Calu3 (cell line): ENCODE data around the gene JDP2. TPM values are rescaled to one million over a fixed set of nuclear protein-coding genes. Genes with fewer than 3 reads are reported as not detected.
A peak's percentile ranks its signal among the peaks of the same experiment; 100 is the strongest.

ENCODE experiments used
- BruUV-seq: library from RNA; stranded (reverse); fragments of 400-500 nt; replicated peaks from 2 replicates; lab custom pipeline; 2021; lab: Mats Ljungman, UMichigan
- CTCF ChIA-PET: fragments of 300-600 bp; sonication (Branson Sonifier 250); formaldehyde crosslinking; loops from one replicate; lab custom pipeline; 2022; ENCODE audit warnings: antibody characterized with exemption; lab: Charles Lee
- DNase-seq: peaks from one replicate; pipeline ENCODE4 v3.0.0; 2022
- H3K27ac Mint-ChIP-seq: one replicate; pipeline ENCODE4 v1.8.0; 2022; ENCODE audit warnings: mixed read lengths; ENCODE audit not compliant: unreplicated experiment
- H3K27me3 Mint-ChIP-seq: one replicate; pipeline ENCODE4 v1.8.0; 2022; ENCODE audit warnings: mixed read lengths; ENCODE audit not compliant: unreplicated experiment
- H3K36me3 Mint-ChIP-seq: one replicate; pipeline ENCODE4 v1.8.0; 2022; ENCODE audit warnings: mild to moderate bottlenecking, moderate library complexity, mixed read lengths; ENCODE audit not compliant: insufficient read depth, unreplicated experiment
- H3K4me1 Mint-ChIP-seq: one replicate; pipeline ENCODE4 v1.8.0; 2022; ENCODE audit warnings: mild to moderate bottlenecking, low read depth, mixed read lengths; ENCODE audit not compliant: unreplicated experiment
- H3K4me3 Mint-ChIP-seq: one replicate; pipeline ENCODE4 v1.8.0; 2022; ENCODE audit warnings: mild to moderate bottlenecking, low read depth, moderate library complexity, mixed read lengths; ENCODE audit not compliant: unreplicated experiment
- H3K9me3 Mint-ChIP-seq: one replicate; pipeline ENCODE4 v1.8.0; 2022; ENCODE audit warnings: low read depth, mixed read lengths; ENCODE audit not compliant: unreplicated experiment
- intact Hi-C: fragments of 100-400 bp; cut with micrococcal nuclease; formaldehyde crosslinking; loops from one replicate; pipeline ENCODE4 v1.10.0; 2022; ENCODE audit not compliant: unreplicated experiment
- total RNA-seq: library from RNA; stranded (reverse); gene quantifications from 2 replicates; pipeline ENCODE4 v1.2.3, GENCODE V29; 2022
- TF ChIP-seq, protein P1 (sequence below): fragments of 200-600 bp; IDR thresholded peaks from one replicate; pipeline ENCODE4 v1.8.0; 2022; ENCODE audit warnings: antibody characterized with exemption; ENCODE audit not compliant: unreplicated experiment

JDP2 gene
- total RNA-seq, 1 experiment from 2014 or later, result 24.1 TPM

- TF ChIP-seq, protein P1, sequence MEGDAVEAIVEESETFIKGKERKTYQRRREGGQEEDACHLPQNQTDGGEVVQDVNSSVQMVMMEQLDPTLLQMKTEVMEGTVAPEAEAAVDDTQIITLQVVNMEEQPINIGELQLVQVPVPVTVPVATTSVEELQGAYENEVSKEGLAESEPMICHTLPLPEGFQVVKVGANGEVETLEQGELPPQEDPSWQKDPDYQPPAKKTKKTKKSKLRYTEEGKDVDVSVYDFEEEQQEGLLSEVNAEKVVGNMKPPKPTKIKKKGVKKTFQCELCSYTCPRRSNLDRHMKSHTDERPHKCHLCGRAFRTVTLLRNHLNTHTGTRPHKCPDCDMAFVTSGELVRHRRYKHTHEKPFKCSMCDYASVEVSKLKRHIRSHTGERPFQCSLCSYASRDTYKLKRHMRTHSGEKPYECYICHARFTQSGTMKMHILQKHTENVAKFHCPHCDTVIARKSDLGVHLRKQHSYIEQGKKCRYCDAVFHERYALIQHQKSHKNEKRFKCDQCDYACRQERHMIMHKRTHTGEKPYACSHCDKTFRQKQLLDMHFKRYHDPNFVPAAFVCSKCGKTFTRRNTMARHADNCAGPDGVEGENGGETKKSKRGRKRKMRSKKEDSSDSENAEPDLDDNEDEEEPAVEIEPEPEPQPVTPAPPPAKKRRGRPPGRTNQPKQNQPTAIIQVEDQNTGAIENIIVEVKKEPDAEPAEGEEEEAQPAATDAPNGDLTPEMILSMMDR, result no peak
Measured at GRCh38 chr14:75448209-75448608, 20.4 kb downstream of the JDP2 start.

GRCh38 chr14:75449036-75449435 is 21.2 kb downstream of the JDP2 start:
- H3K4me3 Mint-ChIP-seq, result no peak overlapping the region
- CTCF ChIA-PET, result no interaction called here

More at GRCh38 chr14:75448209-75448608, 20.4 kb downstream of the JDP2 start:
- H3K9me3 Mint-ChIP-seq, result no peaks in the 10 kb centered on the region
- intact Hi-C loops, result no loop called here
- H3K27me3 Mint-ChIP-seq, result no peaks in the 10 kb centered on the region
- H3K4me3 Mint-ChIP-seq, result no peak overlapping the region
- no peak overlapping the region for H3K27ac Mint-ChIP-seq
- CTCF ChIA-PET, result interaction anchor here (1.2 kb wide), 1 partner anchor 41 kb away, joined by 3 read pairs; no protein-coding TSS in a partner anchor
- H3K4me1 Mint-ChIP-seq, result peaks cover 35% of the 10 kb centered on the region
- peaks cover 14% of the 10 kb centered on the region for H3K36me3 Mint-ChIP-seq
- no peak for DNase-seq
- BruUV-seq, result no TSS peak

DNA sequence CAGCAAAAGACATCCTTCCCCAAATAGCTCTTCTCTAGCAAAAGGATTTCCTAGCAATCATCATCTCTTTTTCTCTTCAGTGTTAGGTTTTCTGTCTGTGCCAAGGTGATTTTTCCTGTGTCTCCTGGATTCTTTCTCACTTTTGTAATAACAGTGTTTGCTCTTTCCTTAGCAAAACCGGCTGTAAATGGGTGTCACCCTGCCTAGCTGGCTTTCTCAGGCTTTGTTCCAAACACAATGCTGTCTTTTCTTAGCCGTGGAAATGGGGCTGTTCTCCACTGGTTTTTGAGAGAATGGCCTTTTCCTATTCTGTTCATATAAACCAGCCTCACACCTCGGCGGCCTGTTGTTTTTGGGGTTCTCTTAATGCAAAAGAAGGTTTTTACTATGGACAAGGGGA is 21.9 kb downstream of the JDP2 start:
- DNase-seq, result no peak
- TF ChIP-seq, protein P1, result no peak
- H3K27me3 Mint-ChIP-seq, result no peaks in the 10 kb centered on the region
- H3K4me1 Mint-ChIP-seq, result peaks cover 50% of the 10 kb centered on the region
- no peak overlapping the region for H3K4me3 Mint-ChIP-seq
- no peaks in the 10 kb centered on the region for H3K9me3 Mint-ChIP-seq
- CTCF ChIA-PET, result no interaction called here
- intact Hi-C loops, result no loop called here
- BruUV-seq, result no TSS peak
- peaks cover 18% of the 10 kb centered on the region for H3K36me3 Mint-ChIP-seq
- H3K27ac Mint-ChIP-seq, result no peak overlapping the region

More at GRCh38 chr14:75449036-75449435, 21.2 kb downstream of the JDP2 start:
- intact Hi-C loops, result no loop called here
- Mint-ChIP-seq H3K27me3 (no peaks in the 10 kb centered on the region), H3K9me3 (no peaks in the 10 kb centered on the region), H3K36me3 (peaks cover 18% of the 10 kb centered on the region), H3K4me1 (peaks cover 44% of the 10 kb centered on the region), H3K27ac (no peak overlapping the region)
- TF ChIP-seq, protein P1, result no peak
- BruUV-seq, result no TSS peak
- no peak for DNase-seq

GRCh38 chr14:75450381-75451276 is 22.8 kb downstream of the JDP2 start:
- TF ChIP-seq, protein P1, result no peak
- Mint-ChIP-seq H3K4me3 (no peak overlapping the region), H3K27ac (peak overlapping the region; percentile 58), H3K27me3 (no peaks in the 10 kb centered on the region), H3K9me3 (no peaks in the 10 kb centered on the region), H3K36me3 (peaks cover 18% of the 10 kb centered on the region), H3K4me1 (peaks cover 54% of the 10 kb centered on the region)
- BruUV-seq, result no TSS peak
- CTCF ChIA-PET, result interaction anchor here (0.6 to 0.9 kb wide), 4 partner anchors 13 to 135 kb away, joined by 3 to 6 read pairs (median 4); no protein-coding TSS in a partner anchor
- intact Hi-C loops, result no loop called here
- peak; percentile 70 for DNase-seq
